Esophagus squamous epithelium (tissue), 4 donors: Measurements from ENCODE around the gene AGAP2.

Source experiments
- POLR2A ChIP-seq, 4 donors: fragments of 450-650 bp; IDR thresholded peaks; one replicate each; pipeline ENCODE4 v1.6.1; 2017; ENCODE audit warnings: antibody characterized with exemption in 4 of 4, mild to moderate bottlenecking in 4 of 4, moderate library complexity in 3 of 4
- TF ChIP-seq, protein P1 (sequence below), 6 experiments: fragments of 450-650 bp in 4 of 6; fragments of 200-600 bp in 2 of 6; sonication (generic) in 2 of 6; IDR thresholded peaks; one replicate each; pipeline ENCODE4 v1.5.1; 2016 to 2019; ENCODE audit warnings: antibody characterized with exemption in 6 of 6, mild to moderate bottlenecking in 4 of 6, moderate library complexity in 4 of 6

DNA sequence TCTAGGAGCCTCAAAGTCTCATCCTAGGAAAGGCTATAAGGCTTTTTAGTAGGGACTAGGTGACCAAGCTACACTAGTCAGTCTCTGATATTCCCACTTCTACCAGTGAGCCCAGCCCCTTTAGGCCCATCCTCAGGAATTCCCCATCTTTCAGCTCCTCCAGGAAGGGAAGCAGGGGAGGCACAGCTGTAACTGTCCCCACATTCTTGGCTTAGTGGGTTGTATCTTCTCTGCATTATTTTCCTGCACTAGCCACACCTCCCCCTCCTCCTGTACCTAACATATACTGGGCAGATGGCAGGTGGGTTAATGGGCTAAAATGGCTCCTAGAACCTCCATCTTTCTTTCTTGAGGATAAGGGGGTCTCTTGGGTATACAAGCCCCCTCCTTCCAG is 28.8 kb upstream of the AGAP2 start:
- TF ChIP-seq, protein P1, sequence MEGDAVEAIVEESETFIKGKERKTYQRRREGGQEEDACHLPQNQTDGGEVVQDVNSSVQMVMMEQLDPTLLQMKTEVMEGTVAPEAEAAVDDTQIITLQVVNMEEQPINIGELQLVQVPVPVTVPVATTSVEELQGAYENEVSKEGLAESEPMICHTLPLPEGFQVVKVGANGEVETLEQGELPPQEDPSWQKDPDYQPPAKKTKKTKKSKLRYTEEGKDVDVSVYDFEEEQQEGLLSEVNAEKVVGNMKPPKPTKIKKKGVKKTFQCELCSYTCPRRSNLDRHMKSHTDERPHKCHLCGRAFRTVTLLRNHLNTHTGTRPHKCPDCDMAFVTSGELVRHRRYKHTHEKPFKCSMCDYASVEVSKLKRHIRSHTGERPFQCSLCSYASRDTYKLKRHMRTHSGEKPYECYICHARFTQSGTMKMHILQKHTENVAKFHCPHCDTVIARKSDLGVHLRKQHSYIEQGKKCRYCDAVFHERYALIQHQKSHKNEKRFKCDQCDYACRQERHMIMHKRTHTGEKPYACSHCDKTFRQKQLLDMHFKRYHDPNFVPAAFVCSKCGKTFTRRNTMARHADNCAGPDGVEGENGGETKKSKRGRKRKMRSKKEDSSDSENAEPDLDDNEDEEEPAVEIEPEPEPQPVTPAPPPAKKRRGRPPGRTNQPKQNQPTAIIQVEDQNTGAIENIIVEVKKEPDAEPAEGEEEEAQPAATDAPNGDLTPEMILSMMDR (IDR thresholded peaks at IDR 0.05): no peak
- no peak for TF ChIP-seq POLR2A (IDR thresholded peaks at IDR 0.05)
